ENCODE measurements around the gene CBX6. TPM values are rescaled to one million over a fixed set of nuclear protein-coding genes. Genes with fewer than 3 reads are reported as not detected.

Gene CBX6
- total and polyA plus RNA-seq, 3 donors from 2014 or later: 18.7 to 33.1 (median 30.1) TPM

- no peaks in the 10 kb centered on the region for H3K36me3 ChIP-seq (ENCODE audit: low read depth, missing control alignments)
- no peak for TF ChIP-seq POLR2A (IDR thresholded peaks at IDR 0.05)
- TF ChIP-seq, protein P1, sequence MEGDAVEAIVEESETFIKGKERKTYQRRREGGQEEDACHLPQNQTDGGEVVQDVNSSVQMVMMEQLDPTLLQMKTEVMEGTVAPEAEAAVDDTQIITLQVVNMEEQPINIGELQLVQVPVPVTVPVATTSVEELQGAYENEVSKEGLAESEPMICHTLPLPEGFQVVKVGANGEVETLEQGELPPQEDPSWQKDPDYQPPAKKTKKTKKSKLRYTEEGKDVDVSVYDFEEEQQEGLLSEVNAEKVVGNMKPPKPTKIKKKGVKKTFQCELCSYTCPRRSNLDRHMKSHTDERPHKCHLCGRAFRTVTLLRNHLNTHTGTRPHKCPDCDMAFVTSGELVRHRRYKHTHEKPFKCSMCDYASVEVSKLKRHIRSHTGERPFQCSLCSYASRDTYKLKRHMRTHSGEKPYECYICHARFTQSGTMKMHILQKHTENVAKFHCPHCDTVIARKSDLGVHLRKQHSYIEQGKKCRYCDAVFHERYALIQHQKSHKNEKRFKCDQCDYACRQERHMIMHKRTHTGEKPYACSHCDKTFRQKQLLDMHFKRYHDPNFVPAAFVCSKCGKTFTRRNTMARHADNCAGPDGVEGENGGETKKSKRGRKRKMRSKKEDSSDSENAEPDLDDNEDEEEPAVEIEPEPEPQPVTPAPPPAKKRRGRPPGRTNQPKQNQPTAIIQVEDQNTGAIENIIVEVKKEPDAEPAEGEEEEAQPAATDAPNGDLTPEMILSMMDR (IDR thresholded peaks at IDR 0.05): no peak
- H3K4me3 ChIP-seq: no peak overlapping the region
- no peaks in the 10 kb centered on the region for H3K27me3 ChIP-seq
- intact Hi-C loops (cut with DNase I; ENCODE audit: low total_unique reads): no loop called here
- H3K4me1 ChIP-seq: no peaks in the 10 kb centered on the region
- WGBS, 2 donors: 87% methylated on average over 6 to 10 of the region's 10 CpGs
- DNase-seq: no peak
- H3K9me3 ChIP-seq: no peaks in the 10 kb centered on the region
- no peak overlapping the region for H3K27ac ChIP-seq
Measured at GRCh38 chr22:38828616-38829205, 43.3 kb downstream of the CBX6 start.

- WGBS, 2 donors: 82 to 85% methylated on average over 9 to 11 of the region's 11 CpGs
- no peak for TF ChIP-seq POLR2A (IDR thresholded peaks at IDR 0.05)
- TF ChIP-seq, protein P1 (IDR thresholded peaks at IDR 0.05): no peak
- Histone ChIP-seq H3K36me3 (ENCODE audit: low read depth, missing control alignments) (no peaks in the 10 kb centered on the region), H3K27me3 (no peaks in the 10 kb centered on the region), H3K4me1 (no peaks in the 10 kb centered on the region), H3K9me3 (no peaks in the 10 kb centered on the region), H3K27ac (no peak overlapping the region), H3K4me3 (no peak overlapping the region)
- intact Hi-C loops (cut with DNase I; ENCODE audit: low total_unique reads): no loop called here
- DNase-seq: no peak
Measured at GRCh38 chr22:38828191-38828590, 43.8 kb downstream of the CBX6 start.

DNA sequence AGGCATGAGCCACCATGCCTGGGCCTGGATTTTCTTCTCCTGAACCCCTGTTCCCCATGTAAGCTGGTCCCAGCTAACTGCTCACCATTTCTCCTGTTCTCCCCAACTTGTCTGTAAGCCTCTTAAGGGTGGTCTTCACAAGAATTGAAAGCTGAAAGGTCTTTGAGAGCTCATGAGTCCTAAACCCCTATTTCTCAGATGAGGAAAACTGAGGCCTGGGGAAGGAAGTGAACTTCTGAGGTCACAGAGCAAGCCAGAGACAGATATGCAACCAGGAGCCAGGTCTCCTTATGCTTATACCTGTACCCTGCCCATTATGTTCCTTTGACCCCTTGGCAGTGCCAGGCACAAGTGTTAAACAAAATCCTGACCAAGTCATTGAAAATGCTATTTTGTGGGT, 44.5 kb downstream of the CBX6 start:
- no peak overlapping the region for H3K27ac ChIP-seq
- H3K36me3 ChIP-seq (ENCODE audit: low read depth, missing control alignments): no peaks in the 10 kb centered on the region
- H3K9me3 ChIP-seq: no peaks in the 10 kb centered on the region
- intact Hi-C loops (cut with DNase I; ENCODE audit: low total_unique reads): no loop called here
- DNase-seq: no peak
- no peaks in the 10 kb centered on the region for H3K4me1 ChIP-seq
- H3K27me3 ChIP-seq: no peaks in the 10 kb centered on the region
- H3K4me3 ChIP-seq: no peak overlapping the region
- TF ChIP-seq POLR2A (IDR thresholded peaks at IDR 0.05): no peak
- TF ChIP-seq, protein P1 (IDR thresholded peaks at IDR 0.05): no peak

GRCh38 chr22:38826801-38827200, 45.2 kb downstream of the CBX6 start:
- Histone ChIP-seq H3K36me3 (ENCODE audit: low read depth, missing control alignments) (no peaks in the 10 kb centered on the region), H3K27ac (no peak overlapping the region), H3K9me3 (no peaks in the 10 kb centered on the region), H3K4me3 (no peak overlapping the region), H3K27me3 (no peaks in the 10 kb centered on the region), H3K4me1 (no peaks in the 10 kb centered on the region)
- WGBS, 2 donors: 71 to 87% methylated on average over 5 of the region's 5 CpGs
- TF ChIP-seq, protein P1 (IDR thresholded peaks at IDR 0.05): no peak
- TF ChIP-seq POLR2A (IDR thresholded peaks at IDR 0.05): no peak
- no peak for DNase-seq
- intact Hi-C loops (cut with DNase I; ENCODE audit: low total_unique reads): no loop called here

DNA sequence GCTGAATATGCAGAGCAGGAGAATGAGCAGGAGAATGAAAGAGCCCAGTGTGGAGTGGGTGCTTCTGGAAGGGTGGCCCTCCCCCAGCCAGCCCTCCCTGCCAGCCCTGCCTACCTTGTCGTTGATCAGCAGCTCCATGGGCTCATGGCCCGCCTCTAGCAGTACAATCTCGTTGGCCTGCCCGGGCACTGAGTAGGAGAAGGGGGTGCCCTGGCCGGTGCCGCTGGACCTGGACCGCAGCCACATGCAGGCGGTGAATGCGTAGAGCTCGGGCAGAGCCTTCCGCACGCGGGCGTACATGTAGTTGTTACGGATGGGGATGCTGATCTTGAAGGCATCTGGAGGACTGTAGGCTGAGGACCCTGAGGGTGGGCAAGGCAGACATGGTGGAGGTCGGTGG, 45.6 kb downstream of the CBX6 start:
- H3K36me3 ChIP-seq (ENCODE audit: low read depth, missing control alignments): no peaks in the 10 kb centered on the region
- no peak overlapping the region for H3K4me3 ChIP-seq
- no peak for DNase-seq
- H3K27me3 ChIP-seq: no peaks in the 10 kb centered on the region
- intact Hi-C loops (cut with DNase I; ENCODE audit: low total_unique reads): no loop called here
- 86 to 96% methylated on average over 14 to 16 of the region's 16 CpGs for WGBS, 2 donors
- no peaks in the 10 kb centered on the region for H3K4me1 ChIP-seq
- no peaks in the 10 kb centered on the region for H3K9me3 ChIP-seq
- no peak overlapping the region for H3K27ac ChIP-seq
- TF ChIP-seq POLR2A (IDR thresholded peaks at IDR 0.05): no peak
- TF ChIP-seq, protein P1 (IDR thresholded peaks at IDR 0.05): no peak
